ENCODE measurements around the gene CCDC8.
"Not testable (repeated sequence)": the region's sequence is repeated elsewhere in the genome, so short reads cannot be mapped to it uniquely, and the experiment has no call there.

Gene CCDC8

DNA sequence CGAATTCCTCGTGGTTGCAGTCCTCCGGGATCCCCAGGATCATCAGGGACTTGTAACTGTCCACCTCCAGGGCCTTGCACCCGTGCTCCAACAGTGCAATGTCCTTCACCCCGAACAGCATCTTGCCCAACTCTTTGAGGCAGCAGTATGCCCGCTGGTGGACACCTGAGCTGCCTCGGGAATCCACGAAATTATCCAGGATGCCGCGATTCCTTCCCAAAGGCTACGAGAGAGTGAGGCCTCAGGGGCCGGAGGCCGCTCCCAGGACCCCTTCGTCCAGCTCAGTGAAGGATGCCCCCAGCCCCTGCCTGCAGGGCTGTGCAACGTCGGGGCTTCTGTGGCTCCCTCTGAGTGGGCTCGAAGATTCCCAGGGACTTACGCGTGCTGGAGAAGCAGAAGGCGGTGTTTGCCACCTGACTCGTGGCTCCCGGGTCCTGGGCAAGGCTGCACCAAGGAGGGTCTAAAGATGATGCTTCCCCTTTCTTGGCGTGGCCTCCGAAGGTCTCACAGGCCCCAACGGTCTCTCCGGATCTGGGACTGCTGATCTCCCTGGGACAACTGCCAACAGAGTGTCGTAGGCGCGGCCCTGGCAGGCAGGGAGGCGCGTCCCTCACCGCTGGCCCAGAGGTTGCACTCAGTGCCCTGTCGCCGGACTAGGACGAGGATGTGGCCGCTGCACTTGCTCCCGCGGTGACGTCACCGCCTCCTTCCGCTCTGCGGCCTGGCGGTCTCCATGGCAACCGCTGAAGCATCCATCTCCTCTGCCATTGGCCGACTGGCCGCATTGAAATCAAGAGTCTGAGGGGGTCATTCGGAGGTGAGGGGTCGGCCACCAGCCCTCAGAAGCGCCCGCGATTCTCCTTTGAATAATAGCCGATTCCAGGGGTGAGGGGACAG is 15.1 kb upstream of the CCDC8 start, which contains the start of gene PNMA8C:
Gene PNMA8C, minus strand, starts transcription at position 698 of the 897 bp plus-strand sequence. Its CDS starts 577 bp downstream, at position 121.
- peak in 1 of 2 donors; percentile 23 for DNase-seq (ENCODE audit: low read depth in 2 of 2, low spot score in 1 of 2)

DNA sequence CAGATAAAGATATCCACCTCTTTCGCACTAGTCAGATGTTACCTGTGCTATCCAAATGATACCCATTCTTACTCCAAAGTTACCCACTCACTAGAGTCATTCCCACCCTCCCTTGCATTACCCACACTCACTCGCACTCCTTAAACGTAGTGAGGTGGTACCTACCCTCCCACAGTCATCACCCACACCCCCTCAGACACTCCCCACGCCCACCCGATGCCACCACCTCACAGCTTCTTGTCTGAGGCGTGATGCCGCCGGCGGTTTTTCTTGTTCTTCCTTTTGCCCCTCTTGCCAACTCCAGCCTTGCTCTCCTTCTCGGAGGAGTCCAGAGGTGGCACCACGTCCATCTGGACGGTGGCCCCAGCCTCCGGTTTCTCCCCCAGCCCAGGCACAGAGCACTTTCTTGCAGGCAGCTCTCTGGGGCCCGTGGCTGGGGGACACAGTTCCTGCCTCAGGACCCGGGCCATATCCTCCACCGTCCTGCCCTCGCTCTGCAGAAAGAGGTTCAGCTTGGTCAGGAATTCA is 14.2 kb upstream of the CCDC8 start:
- no peak for DNase-seq (ENCODE audit: low read depth in 2 of 2, low spot score in 1 of 2)

DNA sequence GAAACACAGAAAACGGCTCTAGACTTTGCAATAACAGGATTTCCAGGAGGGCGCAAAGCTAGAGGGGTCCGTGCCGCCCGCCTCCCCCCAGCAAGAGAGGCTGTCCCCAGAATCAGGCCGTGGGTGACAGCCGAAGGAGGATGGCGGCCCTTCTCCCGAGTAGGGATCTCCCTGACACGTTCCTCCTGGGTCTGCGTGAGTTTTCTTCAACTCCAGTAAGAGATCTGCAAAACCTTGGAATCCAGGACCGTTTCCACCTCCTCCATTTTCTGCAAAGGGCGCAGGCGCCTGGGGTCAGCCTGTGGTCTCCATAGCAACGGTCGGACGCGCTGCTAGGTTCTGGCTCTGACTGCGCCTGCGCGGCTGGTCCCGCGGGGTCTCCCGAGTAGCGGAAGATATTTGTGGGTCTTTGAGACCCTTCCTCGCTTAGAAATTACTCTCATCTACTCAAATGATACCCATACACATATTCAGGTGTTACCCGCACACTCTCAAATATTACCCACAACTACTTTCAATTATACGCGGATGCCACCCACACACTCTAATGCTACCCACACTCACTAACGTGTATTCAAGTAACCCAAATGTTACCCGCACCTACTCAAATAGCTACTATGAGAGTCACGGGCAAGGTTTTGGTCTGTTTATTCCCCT is 13.3 kb upstream of the CCDC8 start:
- DNase-seq (ENCODE audit: low read depth in 2 of 2, low spot score in 1 of 2) = no peak

DNA sequence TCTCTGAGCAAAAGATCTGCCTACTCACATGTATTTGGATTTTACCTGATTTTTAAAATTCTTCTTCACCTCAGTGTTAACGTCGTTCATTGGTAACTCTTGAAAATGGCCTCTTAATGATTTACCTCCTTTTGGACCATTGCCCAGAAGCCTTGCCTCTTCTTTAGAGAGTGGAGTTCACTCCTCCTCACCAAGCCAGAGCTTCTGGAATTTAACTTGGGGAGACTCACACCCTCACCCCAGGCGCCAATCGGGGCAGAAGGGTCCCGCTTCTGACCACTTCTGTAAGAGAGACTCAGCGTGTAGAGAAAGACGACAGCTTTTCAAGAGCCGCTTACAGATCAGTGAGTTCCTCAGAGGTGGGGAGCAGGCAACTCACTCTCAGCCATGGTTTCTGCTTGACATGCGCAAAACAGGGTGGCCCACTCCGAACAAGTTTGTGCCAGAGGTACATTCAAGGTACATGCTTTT is 12.7 kb upstream of the CCDC8 start:
- DNase-seq (ENCODE audit: low read depth in 2 of 2, low spot score in 1 of 2) = no peak

DNA sequence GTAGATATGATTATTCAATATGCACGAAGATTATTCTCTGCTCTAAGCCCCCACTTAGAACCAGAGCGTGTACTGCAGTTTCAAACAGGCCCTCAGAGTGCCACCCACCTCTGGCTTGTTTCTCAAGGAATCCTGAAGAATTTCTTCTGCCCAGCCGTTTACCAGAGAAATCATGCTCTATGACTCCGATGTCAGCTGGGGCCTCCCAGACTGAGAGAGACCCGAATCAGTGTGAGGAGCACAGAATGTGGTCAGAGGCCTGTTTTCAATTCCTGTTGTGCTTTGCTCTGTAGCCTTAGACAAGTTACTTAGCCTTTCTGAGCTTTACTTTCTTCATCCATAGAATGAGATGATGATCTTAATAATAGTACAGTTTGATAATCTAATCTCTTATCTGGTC is 9.8 kb upstream of the CCDC8 start:
- DNase-seq (ENCODE audit: low read depth in 2 of 2, low spot score in 1 of 2) = no peak

DNA sequence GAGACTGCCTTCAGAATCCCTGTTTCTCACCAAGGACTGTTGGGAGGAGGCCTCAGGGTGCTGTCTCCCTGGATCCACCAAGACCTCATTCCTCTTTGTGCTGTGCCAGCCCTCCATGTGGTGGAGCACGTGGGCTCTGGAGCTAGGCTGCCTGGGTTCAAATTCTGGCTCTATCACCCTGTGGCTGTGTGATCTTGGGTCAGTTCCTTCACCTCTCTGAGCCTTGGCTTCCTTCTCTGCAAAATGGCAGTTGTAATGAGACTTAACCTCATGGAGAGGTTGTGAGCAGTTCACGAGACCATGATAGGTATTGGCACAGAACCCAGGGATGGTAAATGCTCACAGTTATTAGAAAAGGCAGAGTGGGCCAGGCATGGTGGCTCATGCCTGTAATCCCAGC is 9.0 kb upstream of the CCDC8 start:
- DNase-seq (ENCODE audit: low read depth in 2 of 2, low spot score in 1 of 2) = no peak

DNA sequence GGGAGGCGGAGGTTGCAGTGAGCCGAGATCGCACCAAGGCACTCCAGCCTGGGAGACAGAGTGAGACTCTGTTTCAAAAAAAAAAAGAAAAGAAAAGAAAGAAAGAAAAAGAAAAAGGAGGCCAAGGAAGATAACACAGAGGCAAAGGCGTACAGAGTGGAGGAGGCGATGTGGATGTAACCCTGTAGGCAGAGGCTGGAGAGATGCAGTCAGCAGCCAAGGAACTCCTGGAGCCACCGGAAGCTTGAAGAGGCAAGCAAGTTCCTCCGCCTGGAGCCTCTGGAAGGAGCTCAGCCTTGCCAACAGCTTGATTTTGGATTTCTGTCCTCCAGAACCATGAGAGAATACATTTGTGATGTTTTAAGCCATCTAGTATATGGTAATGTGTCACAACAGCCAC is 6.7 kb upstream of the CCDC8 start:
- no peak for DNase-seq (ENCODE audit: low read depth in 2 of 2, low spot score in 1 of 2)

DNA sequence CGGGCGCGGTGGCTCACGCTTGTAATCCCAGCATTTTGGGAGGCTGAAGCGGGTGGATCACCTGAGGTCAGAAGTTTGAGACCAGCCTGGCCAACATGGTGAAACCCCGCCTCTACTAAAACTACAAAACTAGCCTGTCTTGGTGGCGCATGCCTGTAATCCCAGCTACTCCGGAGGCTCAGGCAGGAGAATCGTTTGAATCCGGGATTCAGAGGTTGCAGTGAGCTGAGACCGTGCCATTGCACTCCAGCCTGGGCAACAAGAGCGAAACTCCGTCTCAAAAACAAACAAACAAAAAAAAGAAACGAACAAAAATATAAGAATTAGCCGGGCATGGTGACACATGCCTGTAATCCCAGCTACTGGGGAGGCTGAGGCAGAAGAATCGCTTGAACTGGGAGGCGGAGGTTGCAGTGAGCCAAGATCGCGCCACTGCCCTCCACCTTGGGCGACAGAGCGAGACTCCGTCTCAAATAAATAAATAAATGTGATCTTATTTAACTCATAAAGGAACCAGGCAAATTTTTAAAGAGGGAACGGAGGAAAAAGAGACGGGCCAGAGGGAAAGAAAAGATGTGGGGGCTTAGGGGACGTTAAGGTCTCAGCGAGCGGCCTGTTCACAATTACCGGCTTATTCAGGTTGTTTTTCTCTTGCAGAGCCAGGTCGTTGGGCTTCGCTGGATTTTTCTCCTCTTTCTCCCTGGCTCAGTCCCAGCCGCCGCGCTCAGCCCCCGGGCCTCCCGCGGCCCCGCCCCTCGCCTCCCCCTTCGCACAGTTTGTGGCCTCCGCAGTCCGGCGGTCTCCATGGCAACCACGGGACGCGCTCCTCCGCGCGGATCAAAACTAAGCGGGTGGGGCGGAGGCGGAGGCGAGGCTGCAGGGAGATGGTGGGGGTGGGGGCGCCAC is 2.7 kb upstream of the CCDC8 start:
- not testable (repeated sequence) for DNase-seq (ENCODE audit: low read depth in 2 of 2, low spot score in 1 of 2)

DNA sequence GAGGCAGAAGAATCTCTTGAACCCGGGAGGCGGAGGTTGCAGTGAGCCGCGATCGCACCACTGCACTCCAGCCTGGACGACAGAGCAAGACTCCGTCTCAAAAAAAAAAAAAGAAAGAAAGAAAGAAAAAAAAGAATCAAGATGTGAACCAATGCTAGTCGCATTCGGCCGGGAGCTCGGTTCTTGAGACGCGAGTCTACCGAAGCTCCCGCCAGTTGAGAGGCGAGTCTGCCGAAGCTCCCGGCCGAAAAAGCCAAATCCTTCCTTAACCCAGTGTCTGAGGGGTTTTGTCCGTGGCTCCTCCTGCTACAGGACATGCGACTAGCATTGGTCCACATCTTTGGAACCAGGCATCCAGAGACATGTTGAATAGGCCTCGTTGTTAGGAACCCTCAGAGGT is 1.5 kb upstream of the CCDC8 start:
- DNase-seq (ENCODE audit: low read depth in 2 of 2, low spot score in 1 of 2) = not testable (repeated sequence)

DNA sequence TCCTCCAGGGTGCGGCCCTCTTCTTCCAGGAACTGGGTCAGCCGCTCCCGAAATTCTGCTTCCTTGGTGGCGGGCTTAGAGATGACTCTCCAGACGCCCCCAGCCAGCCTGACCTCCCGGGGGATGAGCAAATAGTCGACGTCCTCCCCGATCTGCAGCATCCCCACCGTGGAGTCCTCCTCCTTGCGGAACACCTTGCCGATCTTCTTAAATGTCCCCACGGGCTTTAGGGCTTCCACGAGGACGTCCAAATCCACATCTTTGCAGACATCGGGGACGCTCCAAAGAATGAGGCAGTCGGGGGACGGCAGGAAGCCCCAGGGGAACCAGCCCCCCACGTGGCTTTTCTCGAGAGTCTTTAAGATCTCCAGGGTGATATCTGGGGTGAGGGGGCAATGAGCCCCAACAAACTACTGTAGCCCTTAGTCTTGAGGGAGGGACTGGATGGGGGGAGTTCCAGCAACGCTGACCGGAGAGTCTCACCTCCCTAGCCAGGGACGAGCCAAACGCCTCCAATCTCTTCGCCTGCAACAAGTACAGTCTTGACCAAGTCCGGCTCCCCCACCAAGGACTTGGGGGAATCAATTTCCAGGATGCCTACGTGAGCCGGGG is 608 bp downstream of the CCDC8 start:
- no peak for DNase-seq (ENCODE audit: low read depth in 2 of 2, low spot score in 1 of 2)

DNA sequence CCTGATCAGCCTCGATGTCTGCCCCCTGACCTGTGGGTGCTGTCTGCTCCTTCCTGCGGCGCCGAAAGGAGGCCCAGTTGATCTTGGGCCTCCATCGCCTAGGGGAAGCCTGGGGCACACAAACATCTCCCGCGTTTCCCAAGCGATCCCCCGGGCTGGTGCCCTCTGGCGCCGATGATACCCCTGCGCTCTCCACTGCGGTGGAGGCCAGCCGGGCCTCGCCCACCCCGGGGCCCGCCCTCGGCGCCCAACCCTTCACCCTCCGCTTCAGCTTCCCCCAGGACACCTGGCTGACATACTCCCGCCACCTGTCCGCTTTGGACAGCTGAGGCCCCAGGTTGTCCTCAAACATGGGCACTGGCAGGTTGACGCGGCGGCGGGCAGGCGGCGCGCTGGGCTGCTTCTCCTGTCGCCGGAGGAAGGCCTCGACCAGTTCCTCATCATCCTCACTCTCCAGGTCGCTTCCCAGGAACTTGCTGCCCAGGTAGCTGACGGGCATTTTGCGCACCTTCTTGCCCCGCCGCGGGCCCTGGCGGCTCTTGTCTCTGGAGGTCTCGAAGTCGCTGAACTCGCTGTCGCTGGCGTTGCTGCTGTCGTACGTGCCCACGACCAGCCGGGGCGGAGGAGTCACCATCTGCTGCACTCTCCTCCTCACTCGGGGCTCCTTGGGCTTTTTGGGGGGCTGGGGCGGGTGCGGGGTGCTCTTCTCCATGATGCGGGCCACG is 1.3 kb downstream of the CCDC8 start:
- no peak for DNase-seq (ENCODE audit: low read depth in 2 of 2, low spot score in 1 of 2)

DNA sequence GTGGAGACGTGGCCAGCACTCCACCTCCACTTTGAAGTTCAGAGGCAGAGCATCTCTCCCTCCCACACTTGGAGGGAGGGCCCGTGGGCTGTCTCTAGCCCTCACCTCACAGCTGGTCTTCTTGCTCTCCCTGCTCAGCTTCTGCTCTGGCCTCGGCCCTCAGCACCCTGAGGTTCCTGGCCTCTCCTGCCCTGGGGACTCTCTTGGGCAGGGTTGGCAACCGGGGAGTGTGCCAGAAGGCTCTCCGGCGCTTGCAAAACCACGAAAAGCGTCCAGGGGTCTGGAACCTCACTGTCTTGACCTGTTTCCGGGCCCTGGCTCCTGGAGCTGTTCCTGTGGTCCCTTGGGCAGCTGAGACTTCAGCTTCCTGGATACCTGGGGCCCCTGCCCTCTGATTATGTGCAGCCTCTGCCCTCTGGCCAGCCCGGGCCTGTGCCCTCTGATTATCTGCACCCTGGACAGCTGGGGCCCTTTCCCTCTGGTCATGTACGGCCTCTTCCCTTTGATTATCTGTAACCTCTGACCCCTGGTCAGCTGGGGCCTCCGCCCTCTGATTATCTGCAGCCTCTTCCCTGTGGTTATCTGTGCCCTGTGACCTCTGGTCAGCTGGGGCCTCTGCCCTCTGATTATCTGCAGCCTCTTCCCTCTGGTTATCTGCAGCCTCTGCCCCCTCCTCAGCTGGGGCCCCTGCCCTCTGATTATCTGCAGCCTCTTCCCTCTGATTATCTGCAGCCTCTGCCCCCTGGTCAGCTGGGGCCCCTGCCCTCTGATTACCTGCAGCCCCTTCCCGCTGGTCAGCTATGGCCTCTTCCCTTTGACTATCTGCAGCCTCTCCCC is 2.1 kb downstream of the CCDC8 start:
- no peak for DNase-seq (ENCODE audit: low read depth in 2 of 2, low spot score in 1 of 2)

DNA sequence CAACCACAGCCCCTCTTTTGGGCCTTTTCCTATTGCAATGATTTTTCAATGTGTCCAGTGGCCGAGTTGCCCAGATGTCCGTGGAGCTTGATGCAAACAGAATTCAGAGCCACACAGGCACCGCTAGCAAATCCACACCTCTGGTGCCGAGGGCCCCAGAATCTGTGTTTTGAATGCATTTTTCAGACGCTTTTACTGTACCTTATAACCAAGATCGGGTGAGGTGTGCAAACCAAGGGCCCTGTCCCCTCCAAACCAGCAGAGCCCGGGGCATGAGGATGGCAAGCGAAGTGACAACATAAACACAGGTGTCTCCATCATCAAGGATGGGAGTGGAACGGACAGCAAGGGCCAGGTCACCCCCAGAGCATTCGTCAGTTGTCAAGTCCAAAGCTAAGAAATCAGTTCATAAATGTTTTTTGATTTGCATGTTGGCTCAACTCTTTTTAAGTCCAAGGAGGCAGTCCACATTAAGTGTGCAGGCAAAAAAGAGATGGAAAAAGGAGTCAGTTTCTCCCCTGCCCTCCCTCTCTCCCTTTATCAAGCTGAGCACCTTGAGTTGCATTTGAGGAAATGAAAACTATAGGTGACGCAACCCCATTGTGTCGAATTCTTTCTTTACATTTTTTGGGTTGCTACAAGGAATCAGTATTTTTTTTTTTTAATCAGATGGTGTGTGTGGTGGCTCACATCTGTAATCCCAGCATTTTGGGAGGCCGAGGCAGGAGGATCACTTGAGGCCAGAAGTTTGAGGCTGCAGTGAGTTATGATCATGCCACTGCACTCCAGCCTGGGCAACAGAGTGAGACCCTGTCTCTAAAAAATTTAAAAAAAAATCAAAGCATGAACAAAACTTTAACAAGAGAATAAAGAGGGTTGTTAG is 2.9 kb downstream of the CCDC8 start:
- DNase-seq (ENCODE audit: low read depth in 2 of 2, low spot score in 1 of 2) = no peak

DNA sequence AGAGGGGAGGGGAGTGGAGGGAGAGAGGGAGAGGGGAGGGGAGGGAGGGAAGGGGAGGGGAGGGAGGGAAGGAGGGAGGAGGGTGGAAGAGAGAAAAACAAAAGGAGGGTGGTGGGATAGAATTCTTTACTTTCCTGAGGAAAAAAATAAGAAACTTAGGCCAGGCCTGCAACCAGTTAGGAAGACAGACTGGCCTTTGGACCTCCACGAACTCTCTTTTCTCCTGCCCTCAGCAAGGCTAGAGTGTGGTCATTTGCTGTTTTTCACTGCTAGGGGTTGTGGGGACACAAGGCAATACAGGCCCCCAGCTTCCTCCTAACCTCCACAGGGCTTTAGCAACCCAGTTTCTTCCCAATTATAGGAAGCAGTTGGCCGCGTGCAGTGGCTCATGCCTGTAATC is 4.2 kb downstream of the CCDC8 start:
- no peak for DNase-seq (ENCODE audit: low read depth in 2 of 2, low spot score in 1 of 2)

DNA sequence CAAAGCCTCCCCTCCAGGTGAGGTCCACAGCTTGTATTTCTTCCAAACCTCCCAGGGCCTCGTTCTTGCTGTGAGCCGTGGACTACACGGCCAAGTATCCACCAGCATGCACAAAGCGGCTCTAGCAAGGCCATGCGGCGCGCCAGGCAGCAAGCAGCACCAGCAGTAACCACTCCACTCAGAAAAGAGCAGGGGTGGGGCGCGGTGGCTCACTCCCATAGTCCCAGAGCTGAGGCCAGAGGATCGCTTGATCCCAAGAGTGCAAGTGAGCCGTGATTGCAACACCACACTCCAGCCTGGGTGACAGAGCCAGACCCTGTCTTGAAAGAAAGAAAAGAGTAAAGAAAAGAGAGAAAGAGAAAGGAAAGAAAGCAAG is 4.7 kb downstream of the CCDC8 start:
- no peak for DNase-seq (ENCODE audit: low read depth in 2 of 2, low spot score in 1 of 2)

DNA sequence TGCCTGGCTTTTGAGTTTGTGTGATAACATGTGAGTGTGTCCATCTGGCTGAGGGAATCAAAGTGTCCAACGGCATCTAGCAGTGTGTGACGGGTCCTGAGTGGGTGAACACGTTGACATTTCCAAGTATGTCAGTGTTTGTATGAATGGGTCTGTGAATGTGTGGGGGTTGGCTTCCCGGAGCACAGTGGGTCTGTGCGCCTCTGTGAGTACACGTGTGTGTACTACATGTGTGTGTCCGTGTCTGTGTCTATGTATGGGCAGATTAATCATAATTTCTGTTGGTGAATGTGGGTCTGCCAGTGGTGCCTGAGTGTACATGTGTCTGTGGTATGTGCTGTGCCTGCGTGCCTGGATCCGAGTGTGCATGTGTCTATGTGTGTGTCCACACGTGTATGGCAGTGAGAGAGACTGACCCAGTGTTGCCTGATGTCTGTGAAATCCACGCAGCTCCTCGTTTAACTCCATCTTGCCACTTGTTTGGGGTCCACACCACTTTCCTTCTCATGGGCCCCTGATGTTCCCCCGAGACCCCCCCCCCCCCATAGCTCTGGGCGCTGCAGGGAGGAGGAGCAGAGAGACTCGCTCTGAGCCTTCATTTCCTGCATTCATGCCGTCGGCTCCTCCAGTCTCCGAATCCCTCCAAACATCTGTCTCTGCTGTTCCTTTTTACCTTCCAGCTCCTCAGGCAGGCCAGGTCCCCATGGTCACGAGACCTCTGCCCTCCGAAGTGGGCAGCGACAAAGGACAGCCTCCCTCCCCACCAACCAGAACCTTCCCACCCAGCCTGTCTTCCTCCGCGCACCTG is 5.3 kb downstream of the CCDC8 start:
- no peak for DNase-seq (ENCODE audit: low read depth in 2 of 2, low spot score in 1 of 2)

DNA sequence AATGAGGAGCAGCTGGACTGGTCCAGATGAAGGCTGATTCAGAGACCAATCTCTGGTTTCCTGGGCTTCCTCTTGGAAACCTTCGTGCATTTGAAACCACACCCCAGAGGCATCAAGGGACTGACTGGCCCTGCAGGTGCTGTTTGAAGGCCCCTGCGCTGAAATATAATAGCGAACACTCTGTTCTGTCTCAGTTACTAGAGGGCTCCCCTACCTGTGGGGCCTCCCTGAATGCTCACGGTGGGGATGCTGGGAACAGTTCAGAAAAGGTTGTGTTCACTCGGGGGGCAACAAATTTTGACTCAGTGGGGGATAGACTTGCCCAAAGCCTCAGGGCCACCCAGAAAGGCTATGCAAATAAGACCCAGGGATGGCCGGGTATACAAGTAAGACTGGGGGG is 6.4 kb downstream of the CCDC8 start:
- DNase-seq (ENCODE audit: low read depth in 2 of 2, low spot score in 1 of 2) = no peak
